ENCODE results near the gene CDKL1.

GRCh38 chr14:50357753-50358395 is 38.8 kb downstream of the CDKL1 start:
- no peak for TF ChIP-seq POLR2A (IDR thresholded peaks at IDR 0.05; ENCODE audit: extremely low read depth, insufficient read length)
- no peak for TF ChIP-seq MAX (IDR thresholded peaks at IDR 0.05; ENCODE audit: low read depth, low read length)

Data from NB4 (cell line).